ENCODE results near the gene SMURF1.
"Not testable (repeated sequence)": the region's sequence is repeated elsewhere in the genome, so short reads cannot be mapped to it uniquely, and the experiment has no call there.

The SMURF1 gene

GRCh38 chr7:99094401-99094800 lies 49.5 kb downstream of the SMURF1 start:
- no peak for DNase-seq

GRCh38 chr7:99092064-99092720 lies 51.7 kb downstream of the SMURF1 start:
- peak in 1 of 2 experiments; percentile 34 for DNase-seq

DNA sequence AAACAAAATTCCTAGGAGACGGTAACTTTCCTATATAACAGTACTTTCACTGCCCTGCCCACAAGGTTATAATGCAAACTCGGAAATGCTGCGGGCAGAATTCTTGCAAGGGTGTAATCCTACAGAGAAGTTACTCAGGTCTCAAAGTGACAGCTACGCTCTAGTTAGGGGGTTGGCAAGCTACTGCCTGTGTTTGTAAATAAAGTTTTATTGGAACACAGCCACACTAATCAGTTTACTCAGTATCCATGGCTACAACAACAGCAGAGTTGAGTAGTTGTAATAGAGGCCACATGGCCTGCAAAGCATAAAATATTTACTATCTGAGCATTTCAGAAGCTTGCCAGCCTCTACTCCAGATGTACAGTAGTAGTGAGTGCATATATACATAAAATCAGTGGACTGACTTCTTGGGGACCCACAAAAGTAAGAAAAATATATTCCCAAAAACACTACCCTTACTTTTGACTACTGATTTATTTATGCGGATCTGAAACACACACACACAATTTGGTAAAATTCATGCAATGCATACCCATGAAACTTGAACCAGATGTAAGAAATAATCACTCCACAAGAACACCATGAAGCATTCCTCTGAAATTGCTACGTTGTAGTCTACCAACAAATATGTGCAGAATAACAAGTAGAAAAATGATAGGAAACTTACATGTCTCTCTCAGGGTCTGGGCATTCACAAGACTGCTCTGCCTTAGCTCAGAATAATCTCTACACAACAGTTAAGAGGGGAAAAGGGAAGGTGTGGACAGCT lies 53.0 kb downstream of the SMURF1 start:
- no peak for DNase-seq

GRCh38 chr7:99089914-99090629 lies 53.8 kb downstream of the SMURF1 start:
- DNase-seq, result no peak

DNA sequence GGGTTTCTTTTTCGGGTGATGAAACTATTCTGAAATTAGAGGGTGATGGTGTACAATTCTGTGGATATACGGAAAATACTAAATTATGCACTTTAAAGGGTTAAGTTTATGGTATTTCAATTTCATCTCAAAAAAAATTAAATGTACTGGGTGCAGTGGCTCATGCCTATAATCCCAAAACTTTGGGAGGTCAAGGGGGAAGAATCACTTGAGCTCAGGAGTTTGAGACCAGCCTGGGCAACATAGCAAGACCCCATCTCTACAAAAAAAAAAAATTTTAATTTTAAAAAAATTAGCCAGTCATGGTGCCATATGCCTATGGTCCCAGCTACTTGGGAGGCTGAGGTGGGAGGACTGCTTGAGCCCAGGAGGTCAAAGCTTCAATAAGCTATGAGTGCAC lies 57.0 kb downstream of the SMURF1 start:
- DNase-seq, result no peak

DNA sequence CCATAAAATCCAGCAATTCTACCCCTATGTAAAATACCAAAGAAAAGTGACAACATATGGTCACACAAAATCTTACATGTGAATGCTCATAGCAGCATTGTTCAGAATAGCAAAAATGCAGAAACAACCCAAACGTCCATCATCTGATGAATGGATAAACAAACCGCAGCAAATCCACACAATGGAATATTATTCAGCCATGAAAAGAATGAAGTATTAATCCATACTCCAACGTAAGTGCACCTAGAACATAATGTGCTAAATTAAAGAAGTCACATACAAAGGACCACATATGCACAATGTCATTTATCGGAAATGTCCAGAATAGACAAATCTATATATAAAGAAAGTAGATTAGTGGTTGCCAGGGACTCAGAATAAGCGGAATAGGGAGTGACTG lies 57.4 kb downstream of the SMURF1 start:
- DNase-seq, result no peak

DNA sequence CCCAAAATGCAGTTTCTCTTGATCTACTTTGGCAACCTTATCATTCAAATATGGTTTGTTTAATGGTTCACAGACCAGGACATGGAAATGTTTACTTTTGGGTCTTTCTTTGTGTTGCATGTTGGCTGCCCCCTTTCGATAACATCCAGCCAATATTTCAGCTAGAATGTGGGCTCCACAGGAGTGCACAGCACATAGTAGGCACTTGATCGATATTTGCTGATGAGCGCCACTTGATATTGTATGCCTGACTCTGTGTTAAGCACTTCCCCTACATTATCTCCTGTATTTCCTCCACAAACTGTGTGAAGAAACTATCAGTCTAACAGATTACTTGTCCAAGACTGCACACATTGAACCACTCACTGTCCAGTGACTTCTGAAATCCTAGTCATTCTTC lies 60.2 kb downstream of the SMURF1 start:
- DNase-seq, result no peak

- DNase-seq, result no peak
Measured at GRCh38 chr7:99083068-99083651, 60.7 kb downstream of the SMURF1 start.

GRCh38 chr7:99080679-99081078 lies 63.2 kb downstream of the SMURF1 start:
- DNase-seq, result no peak

- DNase-seq, result no peak
Measured at GRCh38 chr7:99079104-99079503, 64.8 kb downstream of the SMURF1 start.

DNA sequence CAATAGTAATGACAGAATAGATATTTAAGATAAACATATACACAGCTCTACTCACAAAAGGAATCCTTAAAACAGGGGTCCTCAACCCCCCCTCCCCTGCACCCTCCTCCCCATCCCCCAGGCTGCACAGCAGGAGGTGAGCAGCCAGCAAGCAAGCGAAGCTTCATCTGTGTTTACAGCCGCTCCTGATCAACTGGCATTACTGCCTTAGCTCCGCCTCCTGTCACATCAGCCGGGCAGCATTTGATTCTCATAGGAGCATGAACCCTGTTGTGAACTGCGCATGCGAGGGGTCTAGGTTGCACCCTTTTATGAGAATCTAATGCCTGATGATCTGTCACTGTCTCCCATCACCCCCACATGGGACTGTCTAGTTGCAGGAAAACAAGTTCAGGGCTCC lies 65.5 kb downstream of the SMURF1 start:
- no peak for DNase-seq

- no peak for DNase-seq
Measured at GRCh38 chr7:99076615-99077014, 67.3 kb downstream of the SMURF1 start.

DNA sequence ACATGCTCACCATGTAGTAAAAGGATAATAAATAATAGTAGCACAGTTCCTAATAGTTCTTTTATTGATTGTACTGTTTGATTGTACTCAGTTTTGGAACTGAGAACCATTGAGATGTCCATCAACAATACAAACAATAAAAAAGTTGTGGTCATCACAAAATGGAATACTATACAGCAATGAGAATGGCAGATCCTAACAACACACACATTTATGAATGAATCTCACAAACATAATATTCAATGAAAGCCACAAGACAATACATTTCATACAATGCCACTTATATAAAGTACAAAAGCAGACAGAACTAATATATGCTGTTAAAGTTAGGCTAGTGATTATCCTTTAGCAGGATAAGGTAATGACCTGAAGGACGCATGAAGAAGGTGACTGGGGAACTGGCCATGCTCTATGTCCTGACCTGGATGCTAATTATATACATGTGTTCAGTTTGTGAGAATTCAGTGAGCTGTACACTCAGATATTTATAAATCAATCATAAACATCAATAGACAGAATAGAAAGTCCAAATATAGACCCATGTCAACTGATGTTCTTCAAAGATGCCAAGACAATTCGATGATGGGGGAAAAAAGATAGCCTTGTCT lies 70.0 kb downstream of the SMURF1 start:
- no peak for DNase-seq

- DNase-seq, result no peak
Measured at GRCh38 chr7:99072126-99072525, 71.8 kb downstream of the SMURF1 start.

DNA sequence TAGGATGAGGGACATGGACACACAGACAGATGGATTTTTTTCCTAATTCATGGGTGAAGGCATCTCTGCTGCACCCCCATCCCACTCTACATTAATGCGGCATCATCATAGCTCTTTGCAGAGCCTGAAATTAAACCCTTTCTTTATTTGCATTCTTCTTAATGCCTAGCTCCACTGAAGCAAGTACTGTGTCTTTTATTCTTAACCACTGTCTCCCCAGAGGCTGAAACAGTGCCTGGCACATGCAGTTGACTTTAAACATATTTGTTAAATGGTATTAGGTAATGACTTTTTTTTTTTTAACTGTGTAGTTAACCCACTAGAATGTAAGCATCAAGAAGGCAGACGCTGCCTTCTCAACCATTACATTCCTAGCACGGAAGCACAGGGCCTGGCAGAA lies 73.5 kb downstream of the SMURF1 start:
- DNase-seq, result no peak

DNA sequence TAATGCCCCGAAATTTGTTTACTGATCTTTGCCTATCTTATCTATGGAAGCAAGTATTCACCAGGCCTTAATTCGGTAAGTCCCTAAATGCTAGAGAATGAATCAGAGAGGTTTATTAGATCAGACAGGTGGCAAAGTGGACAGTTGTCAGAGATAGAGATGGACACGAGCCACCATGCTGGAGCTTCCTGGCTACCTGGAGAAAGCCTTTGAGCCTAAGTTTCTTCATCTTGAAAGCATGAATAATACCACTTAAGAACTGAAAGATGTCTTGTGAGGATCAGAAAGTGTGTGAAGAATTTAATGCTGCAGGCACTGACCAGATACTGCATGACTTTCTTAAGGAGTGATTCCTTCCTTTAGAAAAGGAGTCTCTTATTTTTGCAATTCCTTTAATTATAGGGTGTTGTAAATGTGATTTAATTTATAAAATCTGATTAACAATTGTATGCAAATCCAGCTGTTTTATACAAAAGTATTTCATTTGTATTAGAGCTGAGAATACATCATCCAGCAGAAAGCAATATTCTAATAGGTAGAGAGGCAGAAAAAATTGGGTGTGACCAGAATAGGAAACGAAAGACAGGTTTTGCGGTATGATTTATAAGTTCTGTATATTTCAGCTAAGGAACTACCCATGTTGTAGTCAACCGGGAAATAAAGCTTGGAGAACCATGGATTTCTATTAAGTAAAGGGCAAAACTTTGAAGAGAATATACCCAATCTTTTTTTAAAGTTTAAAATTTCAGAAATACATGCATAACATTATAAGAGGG lies 82.7 kb downstream of the SMURF1 start:
- DNase-seq, result no peak

DNA sequence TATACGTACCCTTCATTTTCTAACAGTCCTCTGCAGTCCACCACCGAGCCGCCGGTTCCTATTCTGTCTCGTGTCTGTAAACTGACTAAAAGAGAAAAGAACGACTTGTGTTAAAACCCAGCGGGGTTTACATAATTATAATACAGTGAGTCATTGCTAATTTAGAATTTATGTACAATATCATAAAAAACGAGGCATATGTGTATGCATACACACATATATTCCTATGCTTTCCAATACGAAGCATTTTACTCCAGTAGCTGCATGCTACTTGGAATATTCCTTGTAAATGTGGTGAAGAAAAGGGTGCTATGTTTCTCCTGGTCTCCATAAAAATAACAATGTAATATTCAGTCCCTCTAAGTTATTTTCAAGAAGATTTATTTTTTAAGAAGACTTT lies 89.1 kb downstream of the SMURF1 start:
- DNase-seq, result no peak

GRCh38 chr7:99050971-99051370 lies 92.9 kb downstream of the SMURF1 start:
- DNase-seq, result no peak

DNA sequence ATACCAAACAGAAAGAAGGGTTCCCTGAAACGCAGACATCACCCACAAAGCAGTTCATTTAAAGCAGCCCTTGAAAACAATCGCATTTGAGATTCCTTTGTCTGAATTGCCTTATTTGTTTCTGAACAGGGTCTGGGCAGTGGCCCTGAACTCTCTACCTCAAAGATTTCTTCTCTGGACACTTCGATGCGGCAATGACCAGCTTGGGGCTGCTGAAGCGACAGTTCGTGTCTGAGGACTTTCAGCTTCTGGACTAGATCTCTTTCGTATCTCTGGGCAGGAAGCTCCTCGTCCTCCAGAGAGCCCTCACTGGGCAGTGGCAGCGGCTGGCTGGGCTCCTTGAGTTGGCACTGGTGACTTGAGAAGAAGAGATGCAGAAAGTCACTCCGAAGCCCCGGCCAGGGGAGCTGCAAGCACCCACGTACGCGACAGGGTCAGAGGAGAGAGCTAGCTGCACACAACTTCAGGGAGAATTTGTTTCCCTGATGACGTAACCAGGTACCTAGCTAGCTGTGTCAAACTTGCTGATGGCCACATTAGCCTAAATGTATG lies 96.3 kb downstream of the SMURF1 start:
- no peak for DNase-seq

DNA sequence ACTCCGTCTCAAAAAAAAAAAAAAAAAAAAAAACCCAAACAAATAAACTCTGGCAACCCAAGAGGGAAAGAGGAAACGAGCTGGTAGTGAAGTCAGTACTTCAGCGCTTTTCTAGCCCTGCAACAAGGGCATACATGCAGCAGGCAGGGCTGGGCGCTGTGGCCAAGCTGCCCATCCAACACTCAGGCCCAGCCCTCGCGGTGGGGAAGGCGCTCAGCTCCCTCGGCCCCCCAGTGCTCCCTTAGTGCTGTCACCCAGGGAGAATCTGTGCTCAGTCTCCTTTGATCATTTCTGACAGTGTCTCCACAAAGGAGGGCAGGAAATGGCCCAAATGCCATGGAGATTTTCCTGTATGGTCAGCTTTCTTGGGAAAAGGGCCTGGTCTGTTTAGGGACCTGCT lies 97.2 kb downstream of the SMURF1 start:
- no peak for DNase-seq

DNA sequence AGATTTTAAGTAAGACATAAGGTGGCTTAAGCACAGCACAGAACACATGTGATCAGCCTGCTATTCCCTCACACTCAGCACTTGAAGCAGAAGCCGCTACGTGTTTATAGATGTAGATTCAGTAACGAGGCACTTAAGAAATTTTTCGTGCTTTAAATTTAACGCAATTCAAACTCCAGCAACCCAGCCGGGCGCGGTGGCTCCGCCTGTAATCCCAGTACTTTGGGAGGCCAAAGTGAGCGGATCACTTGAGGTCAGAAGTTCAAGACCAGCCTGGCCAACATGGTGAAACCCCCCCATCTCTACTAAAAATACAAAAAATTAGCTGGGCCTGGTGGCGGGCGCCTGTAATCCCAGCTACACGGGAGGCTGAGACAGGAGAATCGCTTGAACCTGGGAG lies 97.6 kb downstream of the SMURF1 start:
- not testable (repeated sequence) for DNase-seq

DNA sequence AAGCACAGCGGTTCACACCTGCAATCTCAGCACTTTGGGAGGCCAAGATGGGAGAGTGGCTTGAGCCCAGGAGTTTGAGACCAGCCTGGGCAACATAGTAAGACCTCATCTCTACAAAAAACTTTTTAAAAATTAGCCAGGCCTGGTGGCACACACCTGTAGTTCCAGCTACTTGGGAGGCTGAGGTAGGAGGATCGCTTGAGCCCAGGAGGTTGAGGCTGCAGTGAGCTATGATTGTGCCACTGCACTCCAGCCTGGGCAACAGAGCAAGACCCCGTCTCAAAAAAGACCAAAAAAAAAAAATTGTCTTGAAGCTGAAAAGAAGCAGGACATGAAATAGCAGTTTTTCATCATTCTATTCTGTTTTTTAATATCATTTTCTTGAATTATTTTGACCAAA lies 99.0 kb downstream of the SMURF1 start:
- DNase-seq, result not testable (repeated sequence)
